Liver (tissue), 9 donors: Measurements from ENCODE around the gene IRF4. TPM values are rescaled to one million over a fixed set of nuclear protein-coding genes. Genes with fewer than 3 reads are reported as not detected.

Source experiments
- DNase-seq: peaks from one replicate; pipeline ENCODE4 v3.0.0-alpha.2; 2017; ENCODE audit warnings: low spot score
- H3K27ac ChIP-seq, 2 donors: one replicate each; pipeline ENCODE4 v1.7.0; 2013; ENCODE audit warnings: inconsistent platforms in 2 of 2, low read length in 2 of 2, control low read depth in 1 of 2, low read depth in 1 of 2, mild to moderate bottlenecking in 1 of 2
- H3K27me3 ChIP-seq, 4 donors: one replicate each; pipeline versions ENCODE4 v1.6.1 to v1.7.0; 2013; ENCODE audit warnings: low read length in 3 of 4, inconsistent platforms in 1 of 4, mild to moderate bottlenecking in 1 of 4, moderate library complexity in 1 of 4; ENCODE audit not compliant: control insufficient read depth in 4 of 4, insufficient read depth in 4 of 4
- H3K36me3 ChIP-seq, 4 donors: one replicate each; pipeline versions ENCODE4 v1.6.1 to v1.7.0; 2013; ENCODE audit warnings: low read length in 3 of 4, mild to moderate bottlenecking in 3 of 4, low read depth in 1 of 4, moderate library complexity in 1 of 4; ENCODE audit not compliant: control insufficient read depth in 4 of 4, insufficient read depth in 3 of 4
- H3K4me1 ChIP-seq, 4 donors: one replicate each; pipeline versions ENCODE4 v1.6.1 to v1.7.0; 2013; ENCODE audit warnings: low read length in 3 of 4, mild to moderate bottlenecking in 3 of 4, moderate library complexity in 1 of 4; ENCODE audit not compliant: control insufficient read depth in 4 of 4, insufficient read depth in 4 of 4
- H3K4me3 ChIP-seq, 3 donors: one replicate each; pipeline versions ENCODE4 v1.6.1 to v1.7.0; 2013; ENCODE audit warnings: low read length in 3 of 3, control low read depth in 1 of 3, low read depth in 1 of 3, mild to moderate bottlenecking in 1 of 3
- H3K9ac ChIP-seq, 2 donors: one replicate each; pipeline ENCODE4 v1.7.0; 2013; ENCODE audit warnings: low read length in 2 of 2, mild to moderate bottlenecking in 2 of 2, moderate library complexity in 2 of 2, control low read depth in 1 of 2, low read depth in 1 of 2
- H3K9me3 ChIP-seq, 4 donors: one replicate each; pipeline versions ENCODE4 v1.6.1 to v1.7.0; 2013; ENCODE audit warnings: low read length in 3 of 4; ENCODE audit not compliant: control insufficient read depth in 4 of 4
- ATF3 ChIP-seq: IDR thresholded peaks from 2 replicates; pipeline ENCODE4 v1.6.1; 2016; ENCODE audit warnings: antibody characterized with exemption
- CTCF ChIP-seq: fragments of 150-350 bp; IDR thresholded peaks from 2 replicates; pipeline ENCODE4 v1.5.1; 2017; ENCODE audit warnings: improper control_type of control experiment, low read depth, low read length; ENCODE audit not compliant: missing input control
- EGR1 ChIP-seq, 2 donors: IDR thresholded peaks; 2 replicates each; pipeline ENCODE4 v1.6.1; 2016 to 2018; ENCODE audit warnings: antibody characterized with exemption in 2 of 2, low read depth in 2 of 2
- FOXA1 ChIP-seq: IDR thresholded peaks from 2 replicates; pipeline ENCODE4 v1.6.1; 2016; ENCODE audit warnings: antibody characterized with exemption
- GABPA ChIP-seq, 2 donors: IDR thresholded peaks in 1 of 2; conservative IDR thresholded peaks in 1 of 2; 2 replicates each; pipeline ENCODE4 v1.6.1; 2016; ENCODE audit warnings: antibody characterized with exemption in 2 of 2, mild to moderate bottlenecking in 1 of 2, moderate library complexity in 1 of 2
- HNF4A ChIP-seq, 2 donors: conservative IDR thresholded peaks; 2 replicates each; pipeline ENCODE4 v1.6.1; 2016; ENCODE audit warnings: antibody characterized with exemption in 2 of 2, mild to moderate bottlenecking in 2 of 2
- HNF4G ChIP-seq: IDR thresholded peaks from 2 replicates; pipeline ENCODE4 v1.6.1; 2016; ENCODE audit warnings: antibody characterized with exemption
- JUND ChIP-seq, 2 donors: IDR thresholded peaks; 2 replicates each; pipeline ENCODE4 v1.6.1; 2016; ENCODE audit warnings: antibody characterized with exemption in 2 of 2
- MAX ChIP-seq: IDR thresholded peaks from 2 replicates; pipeline ENCODE4 v1.6.1; 2016; ENCODE audit warnings: antibody characterized with exemption
- RAD21 ChIP-seq, 2 donors: IDR thresholded peaks; 2 replicates each; pipeline ENCODE4 v1.6.1; 2016; ENCODE audit warnings: antibody characterized with exemption in 2 of 2, mild to moderate bottlenecking in 2 of 2
- RXRA ChIP-seq, 2 donors: IDR thresholded peaks; 2 replicates each; pipeline ENCODE4 v1.6.1; 2017 to 2018; ENCODE audit warnings: antibody characterized with exemption in 2 of 2, mild to moderate bottlenecking in 1 of 2
- SP1 ChIP-seq: IDR thresholded peaks from 2 replicates; pipeline ENCODE4 v1.6.1; 2018; ENCODE audit warnings: antibody characterized with exemption, mild to moderate bottlenecking
- TAF1 ChIP-seq: conservative IDR thresholded peaks from 2 replicates; pipeline ENCODE4 v1.6.1; 2016; ENCODE audit warnings: antibody characterized with exemption, mild to moderate bottlenecking
- YY1 ChIP-seq: IDR thresholded peaks from 2 replicates; pipeline ENCODE4 v1.6.1; 2016; ENCODE audit warnings: antibody characterized with exemption, mild to moderate bottlenecking
- WGBS: extraction: QIAGEN DNeasy Blood & Tissue Kit; methylation state at CpG from one replicate; pipeline ENCODE4 v1.1.7; 2013; 5-methylcytosine and 5-hydroxymethylcytosine counted together
- polyA plus RNA-seq, 2 donors: library from polyadenylated mRNA; stranded (reverse) in 1 of 2; unstranded in 1 of 2; fragments of 200-250 nt in 1 of 2; fragments of >200 nt in 1 of 2; fragmentation: Nextera tagmentation in 1 of 2; extraction: Ambion mirVana in 1 of 2; gene quantifications; one replicate each; pipeline versions ENCODE4 v1.2.1 to v1.2.3, GENCODE V29; 2013 to 2015
- total RNA-seq, 2 donors: library from RNA; depleted of rRNA; stranded (reverse); fragments of >200 nt; gene quantifications; one replicate each; pipeline ENCODE4 v1.2.3, GENCODE V29; 2014
- donor health status: healthy.
- donor health status: healthy.
- donor health status: healthy.
- donor health status: healthy.
- donor health status: healthy.

IRF4 gene
- total and polyA plus RNA-seq, 4 donors: 0.68 to 1.6 (median 1.1) TPM

GRCh38 chr6:404685-405423 lies 13.3 kb downstream of the IRF4 start:
- no peak overlapping the region for H3K27ac ChIP-seq
- H3K9ac ChIP-seq: no peak overlapping the region
- no peaks in the 10 kb centered on the region for H3K4me1 ChIP-seq
- 84% methylated on average over 15 of the region's 15 CpGs for WGBS
- TF ChIP-seq EGR1 (IDR thresholded peaks at IDR 0.05; ENCODE audit: low read depth in 2 of 2) (no peak), HNF4A (conservative IDR thresholded peaks at IDR 0.05) (no peak), YY1 (no peak), GABPA (IDR thresholded peaks at IDR 0.05 in 1 of 2, conservative IDR thresholded peaks at IDR 0.05 in 1 of 2) (no peak), HNF4G (no peak)
- peaks cover 0 to 6% (median 0%) of the 10 kb centered on the region in 4 donors for H3K9me3 ChIP-seq
- H3K4me3 ChIP-seq: no peak overlapping the region
- H3K36me3 ChIP-seq: no peaks in the 10 kb centered on the region
- no peak for DNase-seq
- H3K27me3 ChIP-seq: peaks cover 0 to 5% (median 0%) of the 10 kb centered on the region in 4 donors

GRCh38 chr6:408148-408547 lies 16.6 kb downstream of the IRF4 start:
- no peaks in the 10 kb centered on the region for H3K36me3 ChIP-seq
- H3K27ac ChIP-seq: no peak overlapping the region
- 54% methylated on average over 5 of the region's 5 CpGs for WGBS
- no peak overlapping the region for H3K9ac ChIP-seq
- H3K4me3 ChIP-seq: no peak overlapping the region
- H3K27me3 ChIP-seq: peaks cover 0 to 5% (median 0%) of the 10 kb centered on the region in 4 donors
- TF ChIP-seq CTCF: no peak
- no peak for TF ChIP-seq FOXA1
- TF ChIP-seq RAD21 (IDR thresholded peaks at IDR 0.05): no peak
- no peak for TF ChIP-seq TAF1
- TF ChIP-seq JUND (IDR thresholded peaks at IDR 0.05): no peak
- no peak for TF ChIP-seq SP1
- no peak for TF ChIP-seq MAX
- TF ChIP-seq YY1: no peak
- no peak for TF ChIP-seq RXRA (IDR thresholded peaks at IDR 0.05)
- TF ChIP-seq HNF4A (conservative IDR thresholded peaks at IDR 0.05): no peak
- no peak for TF ChIP-seq ATF3
- no peak for TF ChIP-seq GABPA (IDR thresholded peaks at IDR 0.05 in 1 of 2, conservative IDR thresholded peaks at IDR 0.05 in 1 of 2)
- no peak for TF ChIP-seq HNF4G
- no peak for TF ChIP-seq EGR1 (IDR thresholded peaks at IDR 0.05; ENCODE audit: low read depth in 2 of 2)
- peaks cover 0 to 6% (median 0%) of the 10 kb centered on the region in 4 donors for H3K9me3 ChIP-seq
- H3K4me1 ChIP-seq: no peaks in the 10 kb centered on the region
- no peak for DNase-seq

- no peaks in the 10 kb centered on the region for H3K4me1 ChIP-seq
Observed at GRCh38 chr6:408599-409102, 17.1 kb downstream of the IRF4 start.

More at GRCh38 chr6:408599-409102, 17.1 kb downstream of the IRF4 start:
- no peak for DNase-seq
- Histone ChIP-seq H3K27me3 (peaks cover 0 to 5% (median 0%) of the 10 kb centered on the region in 4 donors), H3K9ac (no peak overlapping the region), H3K4me3 (no peak overlapping the region), H3K27ac (no peak overlapping the region), H3K9me3 (peaks cover 0 to 6% (median 0%) of the 10 kb centered on the region in 4 donors), H3K36me3 (no peaks in the 10 kb centered on the region)
- WGBS: 49% methylated on average over 9 of the region's 9 CpGs
- TF ChIP-seq CTCF (peak; percentile 5), YY1 (no peak), RAD21 (IDR thresholded peaks at IDR 0.05) (peak; percentile 57), FOXA1 (no peak)
